NCI-H510A (cell line): ENCODE measurements around the gene CDK5RAP1.
"Not testable (repeated sequence)": the region's sequence is repeated elsewhere in the genome, so short reads cannot be mapped to it uniquely, and the experiment has no call there.

Experiments
- DNase-seq: peaks from one replicate; lab custom pipeline; 2025; lab: John Stamatoyannopoulos, UW

Gene CDK5RAP1, protein sequence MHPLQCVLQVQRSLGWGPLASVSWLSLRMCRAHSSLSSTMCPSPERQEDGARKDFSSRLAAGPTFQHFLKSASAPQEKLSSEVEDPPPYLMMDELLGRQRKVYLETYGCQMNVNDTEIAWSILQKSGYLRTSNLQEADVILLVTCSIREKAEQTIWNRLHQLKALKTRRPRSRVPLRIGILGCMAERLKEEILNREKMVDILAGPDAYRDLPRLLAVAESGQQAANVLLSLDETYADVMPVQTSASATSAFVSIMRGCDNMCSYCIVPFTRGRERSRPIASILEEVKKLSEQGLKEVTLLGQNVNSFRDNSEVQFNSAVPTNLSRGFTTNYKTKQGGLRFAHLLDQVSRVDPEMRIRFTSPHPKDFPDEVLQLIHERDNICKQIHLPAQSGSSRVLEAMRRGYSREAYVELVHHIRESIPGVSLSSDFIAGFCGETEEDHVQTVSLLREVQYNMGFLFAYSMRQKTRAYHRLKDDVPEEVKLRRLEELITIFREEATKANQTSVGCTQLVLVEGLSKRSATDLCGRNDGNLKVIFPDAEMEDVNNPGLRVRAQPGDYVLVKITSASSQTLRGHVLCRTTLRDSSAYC

DNA sequence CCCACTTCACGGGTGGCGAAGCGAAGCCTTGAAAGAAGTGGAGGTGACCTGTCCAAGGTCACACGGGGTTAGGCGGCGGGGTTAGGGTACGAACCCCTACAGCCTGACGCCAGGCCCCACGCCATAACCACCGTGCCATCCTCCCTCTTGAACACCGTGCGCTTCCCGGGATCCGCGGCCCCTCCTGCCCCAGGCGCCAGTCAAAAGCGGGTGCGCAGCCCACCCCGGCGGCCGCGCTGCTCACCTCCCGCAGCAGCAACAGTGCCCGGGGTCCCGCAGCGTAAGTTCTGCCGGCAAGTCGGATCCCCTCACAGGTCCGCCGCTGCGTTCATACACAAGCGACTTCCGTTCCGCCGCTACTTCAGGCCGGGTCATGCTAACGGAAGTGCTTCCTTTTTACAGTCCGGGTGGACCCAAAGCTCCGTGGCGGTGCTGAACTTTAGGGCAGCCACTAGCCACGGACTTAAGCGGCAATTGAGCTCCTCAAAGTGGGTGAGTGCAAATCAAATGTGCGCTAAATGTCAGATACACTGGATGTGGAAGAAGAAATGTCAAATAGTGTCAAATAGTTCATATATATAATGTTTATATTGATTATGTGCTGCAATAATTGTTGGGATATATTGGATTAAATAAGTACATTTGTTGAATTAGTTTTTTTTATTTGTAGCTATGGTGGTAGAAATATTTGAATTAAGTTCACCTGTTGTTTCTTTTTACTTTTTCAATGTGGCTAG, at the start of gene CDK5RAP1:
Gene CDK5RAP1, minus strand, starts transcription at position 336 of the 737 bp plus-strand sequence. CDS start 4,455 bp downstream, outside the sequence.
- peak; percentile 85 for DNase-seq

- no peak for DNase-seq
Observed at GRCh38 chr20:33450867-33451266, 49.5 kb upstream of the CDK5RAP1 start.

DNA sequence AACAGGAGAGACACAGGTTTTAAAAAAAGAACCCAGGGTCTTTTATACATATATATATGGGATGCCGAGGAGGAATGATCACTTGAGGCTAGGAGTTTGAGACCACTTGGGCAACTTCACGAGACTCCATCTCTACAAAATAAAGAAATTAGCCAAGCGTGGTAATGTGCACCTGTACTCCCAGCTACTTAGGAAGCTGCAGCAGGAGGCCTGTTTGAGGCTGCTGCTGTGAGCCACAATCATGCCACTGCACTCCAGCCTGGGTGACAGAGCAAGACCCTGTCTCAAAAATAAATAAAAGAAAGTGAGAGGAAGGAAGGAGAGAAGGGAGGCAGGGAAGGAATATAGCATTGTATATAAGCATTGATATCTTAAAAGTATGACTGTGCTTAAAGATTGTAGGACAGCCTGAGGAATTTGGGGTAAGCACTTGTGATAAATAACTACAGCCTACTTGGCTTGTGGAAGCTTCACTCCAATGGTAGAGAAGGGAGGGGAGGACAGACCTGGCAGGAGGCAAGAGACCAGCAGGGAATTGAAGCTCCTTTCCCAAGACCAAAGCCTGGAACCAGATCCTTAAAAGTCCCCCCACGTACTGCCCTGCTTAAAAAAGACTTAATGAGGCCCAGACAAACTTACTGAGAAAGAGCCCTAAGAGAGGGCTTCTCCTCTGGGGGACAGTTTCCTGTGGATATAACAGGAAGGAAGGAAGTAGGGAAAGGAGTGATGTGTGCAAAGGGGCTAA, 44.7 kb upstream of the CDK5RAP1 start:
- no peak for DNase-seq

- peak; percentile 26 for DNase-seq
Observed at GRCh38 chr20:33444797-33445560, 43.7 kb upstream of the CDK5RAP1 start.

DNA sequence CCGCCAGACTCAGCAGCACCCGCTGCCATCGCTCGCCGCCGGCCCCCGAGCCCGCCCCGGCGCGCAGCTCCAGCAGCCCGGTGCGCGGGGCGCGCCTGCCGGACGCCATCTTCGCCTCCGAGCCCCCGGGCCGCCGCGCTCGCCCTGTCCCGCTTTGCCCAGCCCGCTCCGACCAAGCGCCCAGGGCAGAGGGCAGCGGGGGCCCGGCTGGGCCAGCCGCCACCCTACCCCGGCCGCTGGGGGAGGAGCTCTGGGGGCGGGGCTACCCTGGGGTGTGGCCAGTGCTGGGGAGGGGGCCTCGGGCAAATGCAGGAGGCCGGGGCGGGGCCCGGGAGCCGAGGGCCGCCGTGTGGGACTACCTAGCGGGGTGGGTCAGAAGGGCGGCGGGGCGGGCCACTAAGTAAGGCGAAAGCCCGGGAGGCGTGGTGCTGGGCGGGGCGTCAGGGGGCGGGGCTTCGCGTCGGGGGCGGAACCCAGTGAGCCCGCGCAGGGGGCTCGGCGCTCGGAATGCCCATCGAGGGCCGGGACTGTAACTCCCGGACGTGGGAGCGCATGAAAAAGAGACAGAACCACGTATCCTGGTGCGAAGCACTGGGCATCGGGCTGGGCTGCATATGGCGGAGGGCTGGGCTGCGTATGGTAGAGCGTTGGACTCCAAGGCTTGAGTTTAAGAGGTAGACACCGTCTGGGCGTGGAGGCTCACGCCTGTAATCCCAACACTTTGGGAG, 42.4 kb upstream of the CDK5RAP1 start, which contains the start of gene SNTA1:
Gene SNTA1, minus strand, starts transcription at position 252 of the 728 bp plus-strand sequence. Its CDS starts 143 bp downstream, at position 109.
- peak; percentile 92 for DNase-seq

DNA sequence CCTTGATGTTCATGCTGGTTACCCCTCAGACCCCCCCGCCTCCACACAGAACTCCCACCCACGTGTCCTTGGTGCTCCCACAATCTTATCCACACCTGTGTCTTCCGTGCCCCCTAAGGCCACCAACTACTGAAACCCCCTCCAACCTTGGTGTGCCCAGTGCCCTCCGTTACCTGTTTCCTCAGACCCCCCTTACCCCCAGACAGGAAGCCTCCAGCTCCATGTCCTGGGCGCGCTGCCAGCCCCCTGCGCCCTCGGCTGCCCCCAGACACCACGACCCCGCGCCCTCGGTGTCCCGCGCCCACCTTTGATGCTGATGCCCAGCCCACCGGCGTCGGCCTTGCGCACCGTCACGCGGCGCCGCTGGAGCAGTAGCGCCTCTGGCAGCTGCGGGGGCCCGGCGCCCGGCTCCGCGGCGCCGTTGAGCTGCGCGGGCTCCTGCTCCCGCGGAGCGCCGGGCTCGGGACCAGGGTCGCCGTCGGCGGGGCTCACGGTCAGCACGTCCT, 41.7 kb upstream of the CDK5RAP1 start:
- no peak for DNase-seq

DNA sequence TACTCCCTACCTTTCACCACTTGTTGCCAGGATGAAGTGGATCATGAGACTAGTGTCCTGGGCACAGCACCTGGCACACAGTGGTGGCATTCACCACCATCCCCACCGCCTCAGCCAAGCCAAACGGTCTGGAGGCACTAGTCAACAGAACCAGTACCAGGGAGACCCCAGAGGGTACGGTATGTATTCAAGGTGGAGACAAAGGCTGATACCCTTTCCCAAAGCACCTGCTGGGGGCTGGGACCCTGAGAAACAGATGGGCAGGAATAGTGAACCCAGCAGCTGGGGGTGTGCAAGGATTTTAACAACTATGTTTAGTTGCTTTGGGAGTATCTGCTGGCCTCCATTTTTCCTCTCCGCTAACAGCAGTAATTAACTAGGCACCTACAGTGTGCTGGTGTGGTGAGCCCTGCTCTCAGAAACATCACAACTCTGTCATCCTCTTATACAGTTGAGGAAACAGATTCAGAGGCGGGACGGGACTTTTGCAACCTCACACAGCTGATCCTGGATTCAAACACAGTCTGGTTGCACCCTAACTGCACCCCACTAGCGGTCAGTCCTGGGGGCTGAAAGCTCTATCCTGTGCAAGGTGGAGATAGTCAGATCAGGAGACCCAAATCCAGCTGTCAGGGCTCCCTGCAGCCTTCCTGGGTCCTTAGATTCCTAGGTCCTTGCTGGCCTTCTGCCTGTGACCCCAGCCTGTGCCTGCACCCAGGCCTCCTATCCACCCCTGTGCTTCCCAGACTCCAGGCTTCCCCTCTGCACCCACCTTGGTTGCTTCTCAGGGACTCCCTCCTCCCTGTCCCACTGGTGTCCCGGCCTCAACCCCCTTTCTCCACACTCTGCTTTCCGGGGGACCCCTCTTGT, 41.1 kb upstream of the CDK5RAP1 start:
- no peak for DNase-seq

- no peak for DNase-seq
Observed at GRCh38 chr20:33441142-33441955, 40.0 kb upstream of the CDK5RAP1 start.

- not testable (repeated sequence) for DNase-seq
Observed at GRCh38 chr20:33440562-33440961, 39.2 kb upstream of the CDK5RAP1 start.

DNA sequence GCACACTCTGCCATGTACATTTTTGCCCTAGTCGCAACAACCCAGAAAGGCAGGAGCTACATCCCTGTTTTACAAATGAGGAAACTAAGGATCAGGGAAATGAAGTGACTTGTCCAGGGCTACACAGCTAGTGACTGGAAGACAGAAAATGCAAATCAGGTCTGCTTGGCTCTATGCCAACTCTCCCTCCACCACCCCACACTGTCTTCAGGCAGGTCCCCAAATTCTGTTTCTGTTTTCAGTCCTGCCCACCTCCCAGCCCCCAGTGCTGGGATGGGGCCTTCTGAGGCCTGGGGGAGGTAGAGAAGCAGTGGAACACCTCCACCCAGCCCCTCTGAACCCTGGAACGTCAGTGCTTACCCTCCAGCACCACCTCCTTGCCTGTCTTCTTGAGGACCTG, 37.2 kb upstream of the CDK5RAP1 start:
- no peak for DNase-seq

DNA sequence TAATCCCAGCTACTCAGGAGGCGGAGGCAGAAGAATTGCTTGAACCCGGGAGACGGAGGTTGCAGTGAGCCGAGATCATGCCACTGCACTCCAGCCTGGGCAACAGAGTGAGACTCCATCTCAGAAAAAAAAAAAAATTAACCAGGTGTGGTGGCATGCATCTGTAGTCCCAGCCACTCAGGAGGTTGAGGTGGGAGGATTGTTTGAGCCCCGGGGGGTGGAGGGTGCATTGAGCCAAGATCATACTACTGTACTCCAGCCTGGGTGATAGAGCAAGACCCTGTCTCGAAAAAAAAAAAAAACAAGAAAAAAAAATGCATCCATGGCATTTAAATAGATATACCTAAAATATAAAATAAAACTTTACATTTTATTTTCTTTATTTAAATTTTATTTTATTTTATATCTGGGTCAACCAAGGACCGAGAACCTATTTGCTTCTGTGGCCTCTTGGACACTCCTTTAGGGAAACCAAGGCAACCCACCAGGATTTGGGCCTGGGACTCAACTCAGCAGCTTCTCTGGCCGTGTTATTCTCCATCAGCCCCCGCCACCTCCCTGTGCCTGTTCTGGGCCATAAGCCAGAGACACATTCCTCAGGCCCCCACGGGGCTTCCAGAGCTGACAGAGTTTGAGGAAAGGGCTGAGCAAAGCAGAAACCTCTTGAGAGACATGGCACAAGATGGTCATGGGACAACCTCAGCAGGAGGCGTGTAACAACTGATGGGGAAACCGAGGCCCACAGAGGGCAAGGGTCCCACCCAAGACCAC, 36.0 kb upstream of the CDK5RAP1 start:
- no peak for DNase-seq

GRCh38 chr20:33434434-33434833, 33.1 kb upstream of the CDK5RAP1 start:
- DNase-seq, result no peak

GRCh38 chr20:33433465-33434234, 32.3 kb upstream of the CDK5RAP1 start:
- DNase-seq, result no peak

GRCh38 chr20:33431797-33432381, 30.6 kb upstream of the CDK5RAP1 start:
- DNase-seq, result no peak

DNA sequence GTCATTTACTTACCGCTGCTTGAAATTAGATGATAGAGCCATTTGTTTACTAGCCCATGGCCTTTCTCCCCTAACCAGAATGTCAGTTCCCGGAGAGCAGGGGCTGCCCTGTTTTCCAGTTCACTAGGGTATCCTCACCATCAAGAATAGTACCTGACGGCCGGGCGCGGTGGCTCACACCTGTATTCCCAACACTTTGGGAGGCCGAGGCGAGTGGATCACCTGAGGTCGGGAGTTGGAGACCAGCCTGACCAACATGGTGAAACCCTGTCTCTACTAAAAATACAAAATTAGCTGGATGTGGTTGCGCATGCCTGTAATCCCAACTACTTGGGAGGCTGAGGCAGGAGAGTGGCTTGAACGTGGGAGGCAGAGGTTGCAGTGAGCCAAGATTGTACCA, 22.6 kb upstream of the CDK5RAP1 start:
- DNase-seq, result not testable (repeated sequence)

DNA sequence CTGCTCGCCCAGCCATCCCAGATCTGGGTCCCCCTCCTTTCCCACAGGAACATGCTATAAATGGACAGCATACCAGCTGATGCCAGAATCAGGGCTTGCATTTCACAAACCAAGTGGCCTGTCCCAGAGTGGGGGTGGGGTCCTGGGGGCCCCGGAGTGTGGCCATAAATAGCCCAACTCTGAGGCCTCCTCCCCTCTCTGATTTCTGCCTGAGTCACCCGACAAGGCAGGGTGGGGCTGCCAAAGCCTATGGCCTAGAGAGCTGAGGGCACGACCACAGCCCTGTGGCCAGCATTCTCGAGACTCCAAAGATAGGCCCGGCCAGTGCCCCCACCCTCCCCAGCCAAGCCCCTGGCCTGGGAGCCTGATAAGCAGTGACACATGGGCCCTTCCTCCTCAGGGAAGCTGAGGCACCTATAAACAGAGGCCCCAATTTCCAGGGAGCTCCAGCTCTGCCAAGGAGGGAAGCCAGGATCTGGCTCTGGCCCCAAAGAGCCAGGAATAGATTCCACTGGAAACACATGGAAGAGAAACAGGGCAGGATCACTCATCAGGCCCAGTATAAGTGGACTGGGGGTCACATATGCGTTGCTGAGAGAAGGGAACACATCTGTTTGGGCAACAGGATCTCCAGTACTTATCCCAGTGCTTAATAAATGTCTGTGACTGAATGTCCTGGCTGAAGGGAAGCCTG, 22.0 kb upstream of the CDK5RAP1 start:
- DNase-seq, result no peak
